GM12891 (cell line): ENCODE measurements around the gene CNBP.

ENCODE experiments used
- POLR2A ChIP-seq: IDR thresholded peaks from 2 replicates; pipeline ENCODE4 v1.6.1; 2011; ENCODE audit warnings: low read depth, low read length, control low read depth
- POLR2AphosphoS5 ChIP-seq: IDR thresholded peaks from 2 replicates; pipeline ENCODE4 v1.6.1; 2011; ENCODE audit warnings: low read depth, low read length, control low read depth
- SPI1 ChIP-seq: IDR thresholded peaks from 2 replicates; pipeline ENCODE4 v1.6.1; 2011; ENCODE audit warnings: low read depth, low read length, control low read depth
- TAF1 ChIP-seq: IDR thresholded peaks from 2 replicates; pipeline ENCODE4 v1.6.1; 2011; ENCODE audit warnings: low read depth, low read length, control low read depth

DNA sequence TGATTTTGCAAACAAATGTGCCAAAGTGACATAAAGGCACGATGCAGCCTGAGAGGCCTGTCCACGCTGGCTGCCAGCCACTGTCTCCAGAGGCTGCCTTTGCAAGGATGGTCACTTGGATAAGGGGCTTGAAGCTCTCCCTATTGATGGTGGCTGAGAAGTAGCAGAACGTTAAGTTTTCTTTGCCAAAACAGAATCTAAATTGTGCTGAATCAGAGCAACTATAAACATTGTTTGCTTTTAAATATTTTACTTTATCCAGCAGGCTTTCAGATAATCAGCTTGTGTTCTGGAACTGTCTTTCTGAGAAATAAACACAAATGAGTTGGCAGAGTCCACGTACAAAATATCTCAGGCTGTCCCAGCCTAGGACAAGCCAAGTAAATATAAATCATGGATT lies 23.8 kb upstream of the CNBP start:
- TF ChIP-seq POLR2A (no peak), POLR2AphosphoS5 (no peak), TAF1 (no peak), SPI1 (no peak)
